ENCODE measurements around the gene GPX4.

The GPX4 gene

GRCh38 chr19:1102407-1103131 lies 1.2 kb upstream of the GPX4 start:
- no peak for DNase-seq (ENCODE audit: low read depth in 2 of 2)

GRCh38 chr19:1103132-1103707 lies 574 bp upstream of the GPX4 start:
- DNase-seq (ENCODE audit: low read depth in 2 of 2), result no peak

DNA sequence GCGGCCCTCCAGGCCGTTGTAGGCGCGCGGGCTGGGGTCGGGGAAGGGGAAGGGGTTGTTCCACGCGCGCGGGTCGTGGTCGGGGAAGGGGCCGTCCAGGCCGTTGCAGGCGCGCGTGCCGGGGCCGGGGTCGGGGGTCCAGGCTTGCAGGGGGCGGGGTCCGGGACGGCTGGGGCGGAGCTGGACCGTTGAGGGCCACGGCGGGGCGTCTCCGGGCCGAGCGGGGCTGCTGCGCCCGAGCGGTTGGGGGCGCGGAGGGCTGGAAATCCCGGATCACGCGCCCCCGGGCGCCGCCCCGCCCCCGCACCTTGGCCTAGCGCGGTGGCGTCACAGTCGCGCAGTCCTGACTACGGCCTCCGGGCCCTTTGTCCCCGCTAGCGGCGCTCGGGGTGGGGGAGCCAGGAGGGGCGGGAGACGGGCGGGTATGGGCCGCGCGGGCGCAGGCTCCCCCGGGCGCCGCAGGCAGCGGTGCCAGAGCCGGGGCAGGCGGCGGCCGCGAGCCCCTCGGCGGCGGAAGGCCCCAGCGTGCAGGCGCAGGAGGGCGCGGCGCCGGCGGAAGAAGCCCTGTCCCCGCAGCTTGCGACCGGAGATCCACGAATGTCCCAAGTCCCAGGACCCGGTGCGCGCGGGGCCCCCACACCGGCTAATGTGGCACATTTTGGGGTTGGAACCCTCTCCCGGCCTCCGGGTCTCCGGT lies 665 bp downstream of the GPX4 start:
- peak; percentile 57 to 73 for DNase-seq (ENCODE audit: low read depth in 2 of 2)

DNA sequence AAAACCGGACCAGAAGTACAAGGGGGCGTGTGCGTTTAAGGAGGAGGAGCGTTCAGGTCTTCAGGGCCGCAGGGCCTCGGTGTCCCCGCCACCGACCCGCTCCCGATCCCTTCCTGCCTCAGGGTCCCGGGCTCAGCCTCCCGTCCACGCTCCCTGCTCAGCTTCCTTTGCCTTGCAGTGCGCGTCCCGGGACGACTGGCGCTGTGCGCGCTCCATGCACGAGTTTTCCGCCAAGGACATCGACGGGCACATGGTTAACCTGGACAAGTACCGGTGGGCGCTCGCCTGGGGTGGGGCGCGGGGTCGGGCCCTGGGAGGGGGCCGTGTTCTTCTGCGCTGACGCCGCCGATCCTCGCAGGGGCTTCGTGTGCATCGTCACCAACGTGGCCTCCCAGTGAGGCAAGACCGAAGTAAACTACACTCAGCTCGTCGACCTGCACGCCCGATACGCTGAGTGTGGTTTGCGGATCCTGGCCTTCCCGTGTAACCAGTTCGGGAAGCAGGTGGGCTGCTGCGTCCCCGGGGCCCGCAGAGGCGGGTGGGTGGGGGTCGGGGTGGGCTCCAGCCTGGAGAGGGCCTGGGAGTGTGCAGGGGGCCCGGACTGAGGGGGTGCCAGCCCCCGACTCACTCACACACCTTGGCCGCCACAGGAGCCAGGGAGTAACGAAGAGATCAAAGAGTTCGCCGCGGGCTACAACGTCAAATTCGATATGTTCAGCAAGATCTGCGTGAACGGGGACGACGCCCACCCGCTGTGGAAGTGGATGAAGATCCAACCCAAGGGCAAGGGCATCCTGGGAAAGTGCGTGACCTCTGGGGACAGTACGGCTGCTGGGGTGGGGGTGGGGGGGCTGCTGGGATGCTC lies 1.4 kb downstream of the GPX4 start:
- no peak for DNase-seq (ENCODE audit: low read depth in 2 of 2)

DNA sequence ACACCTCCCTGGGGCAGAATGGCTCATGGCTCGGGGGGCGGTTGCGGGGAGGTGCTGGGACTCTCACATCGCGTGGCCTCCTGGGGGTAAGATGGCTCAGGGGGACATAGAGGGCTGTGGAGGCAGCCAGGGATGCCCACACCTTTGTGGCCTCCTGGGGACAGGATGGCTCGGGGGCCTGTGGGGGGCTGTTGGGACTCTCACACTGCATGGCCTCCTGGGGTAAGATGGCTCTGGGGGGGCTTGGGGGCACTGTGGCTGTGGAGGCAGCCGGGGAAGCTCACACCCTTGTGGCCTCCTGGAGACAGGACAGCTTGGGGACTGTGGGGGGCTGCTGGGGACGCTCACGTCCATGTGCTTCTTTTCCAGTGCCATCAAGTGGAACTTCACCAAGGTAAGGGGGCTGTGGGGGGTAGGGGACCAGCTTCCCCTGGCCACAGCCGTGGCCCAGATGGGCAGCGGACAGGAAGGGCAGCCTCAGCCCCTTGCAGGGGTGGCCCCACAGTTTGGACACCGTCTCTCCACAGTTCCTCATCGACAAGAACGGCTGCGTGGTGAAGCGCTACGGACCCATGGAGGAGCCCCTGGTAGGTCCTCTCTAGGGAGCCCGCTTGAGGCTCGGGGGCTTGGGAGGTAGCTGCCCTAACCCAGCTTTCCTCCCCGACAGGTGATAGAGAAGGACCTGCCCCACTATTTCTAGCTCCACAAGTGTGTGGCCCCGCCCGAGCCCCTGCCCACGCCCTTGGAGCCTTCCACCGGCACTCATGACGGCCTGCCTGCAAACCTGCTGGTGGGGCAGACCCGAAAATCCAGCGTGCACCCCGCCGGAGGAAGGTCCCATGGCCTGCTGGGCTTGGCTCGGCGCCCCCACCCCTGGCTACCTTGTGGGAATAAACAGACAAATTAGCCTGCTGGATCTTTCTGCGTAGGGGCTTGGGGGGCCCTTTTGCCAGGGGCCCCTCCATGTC lies 2.4 kb downstream of the GPX4 start:
- no peak for DNase-seq (ENCODE audit: low read depth in 2 of 2)

DNA sequence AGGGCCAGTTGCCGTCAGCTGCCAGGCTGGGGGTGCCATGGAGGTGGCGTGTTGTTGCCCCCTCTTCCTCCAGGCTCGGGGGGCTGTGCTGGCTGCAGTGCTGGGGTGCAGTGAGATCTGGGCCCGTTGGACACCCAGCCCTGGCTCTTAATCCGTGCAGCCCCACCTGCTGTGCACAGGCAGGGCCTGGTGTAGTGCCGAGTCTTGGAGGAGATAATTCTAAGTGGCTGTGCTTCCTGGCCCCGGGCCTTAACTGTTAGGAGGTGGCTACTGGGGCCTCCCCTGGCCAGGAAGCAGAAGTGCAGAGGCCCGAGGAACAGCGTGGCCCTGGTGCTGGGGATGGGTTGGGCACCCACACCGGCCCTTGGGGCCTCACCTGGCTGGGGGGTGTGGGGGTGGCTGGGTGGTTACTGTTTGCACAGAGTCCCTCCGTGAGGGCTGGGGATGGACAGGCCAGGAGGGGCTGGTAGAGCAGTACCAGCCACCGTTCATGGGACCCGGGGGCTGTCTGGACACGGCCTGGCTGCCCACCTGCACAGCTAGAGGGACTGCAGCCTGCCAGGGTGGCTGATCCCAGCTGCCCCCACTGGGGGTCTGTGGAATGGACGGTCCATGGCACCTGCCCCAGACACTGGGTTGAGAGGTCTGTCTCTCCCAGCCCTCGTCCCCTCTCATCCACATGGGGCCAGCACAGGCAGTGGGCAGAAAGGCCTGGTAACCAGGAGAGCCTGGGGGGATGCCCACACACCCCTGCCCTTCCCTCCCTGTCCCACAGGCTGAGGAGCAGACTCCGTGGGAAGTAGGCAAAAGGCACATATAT lies 3.3 kb downstream of the GPX4 start:
- DNase-seq (ENCODE audit: low read depth in 2 of 2), result no peak

DNA sequence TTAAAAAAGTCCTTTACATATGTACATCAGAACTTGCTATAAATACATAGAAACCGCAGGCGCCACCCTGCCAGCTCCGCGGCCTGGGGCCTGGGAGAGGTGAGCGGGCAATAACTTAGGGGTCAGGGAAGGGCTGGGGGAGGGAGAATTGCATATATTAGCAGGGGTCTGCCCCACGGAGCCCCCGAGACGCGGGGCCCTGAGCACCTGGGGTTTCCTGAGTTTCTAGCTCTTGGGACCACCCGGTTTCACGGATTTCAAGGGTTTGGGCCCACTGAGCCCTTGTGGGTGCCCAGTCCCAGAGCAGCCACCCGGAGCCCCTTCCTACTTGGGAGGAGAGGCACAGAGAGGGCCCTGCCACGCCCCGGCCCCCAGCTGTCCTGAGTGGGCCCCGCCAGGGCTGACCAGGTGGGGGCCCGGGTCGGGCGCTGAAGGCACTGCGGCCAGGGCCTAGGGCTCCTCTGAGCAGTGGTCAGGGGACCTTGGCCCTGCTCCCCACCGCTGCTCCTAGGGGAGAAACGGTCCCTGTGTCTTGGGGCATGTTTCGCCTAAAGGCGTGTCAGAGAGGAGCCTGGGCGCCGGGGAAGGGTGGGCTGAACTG lies 4.0 kb downstream of the GPX4 start:
- DNase-seq (ENCODE audit: low read depth in 2 of 2), result no peak

DNA sequence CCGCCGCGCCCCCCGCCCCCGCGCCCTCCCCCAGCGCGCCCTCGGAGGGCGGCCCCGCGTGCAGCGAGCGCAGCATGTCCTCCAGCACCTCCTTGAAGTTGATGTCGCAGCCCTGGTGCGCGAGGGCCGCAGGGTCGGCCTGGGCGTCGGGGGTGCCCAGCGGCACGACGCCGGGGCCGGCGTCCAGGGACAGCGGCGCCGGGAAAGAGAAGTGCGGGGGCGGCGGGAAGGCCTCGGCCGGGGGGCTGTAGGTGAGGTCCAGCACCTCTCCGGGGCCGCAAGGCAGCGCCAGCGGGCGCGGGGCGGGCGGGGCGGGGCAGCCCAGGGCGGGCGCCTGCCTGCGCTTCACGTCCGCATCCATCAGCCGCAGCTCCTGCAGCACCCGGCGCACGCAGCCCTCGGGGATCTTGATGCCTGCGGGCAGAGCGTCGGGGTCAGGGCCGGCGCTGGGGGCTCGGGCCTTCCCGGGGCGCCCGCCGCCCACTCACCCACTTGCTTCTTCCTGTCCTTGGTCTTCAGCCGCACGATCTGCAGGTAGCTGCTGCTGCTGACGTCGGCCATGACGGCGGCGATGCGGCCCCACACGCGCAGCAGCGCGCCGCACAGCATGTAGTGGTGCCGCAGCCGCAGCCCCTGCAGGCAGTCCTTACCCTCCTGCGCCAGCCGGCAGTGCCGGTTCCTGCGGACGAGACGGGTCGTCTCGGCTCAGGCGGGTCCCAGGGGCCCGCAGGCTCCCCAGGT lies 4.7 kb downstream of the GPX4 start:
- DNase-seq (ENCODE audit: low read depth in 2 of 2), result no peak

- DNase-seq (ENCODE audit: low read depth in 2 of 2), result no peak
Measured at GRCh38 chr19:1109032-1109551, 5.3 kb downstream of the GPX4 start.

DNA sequence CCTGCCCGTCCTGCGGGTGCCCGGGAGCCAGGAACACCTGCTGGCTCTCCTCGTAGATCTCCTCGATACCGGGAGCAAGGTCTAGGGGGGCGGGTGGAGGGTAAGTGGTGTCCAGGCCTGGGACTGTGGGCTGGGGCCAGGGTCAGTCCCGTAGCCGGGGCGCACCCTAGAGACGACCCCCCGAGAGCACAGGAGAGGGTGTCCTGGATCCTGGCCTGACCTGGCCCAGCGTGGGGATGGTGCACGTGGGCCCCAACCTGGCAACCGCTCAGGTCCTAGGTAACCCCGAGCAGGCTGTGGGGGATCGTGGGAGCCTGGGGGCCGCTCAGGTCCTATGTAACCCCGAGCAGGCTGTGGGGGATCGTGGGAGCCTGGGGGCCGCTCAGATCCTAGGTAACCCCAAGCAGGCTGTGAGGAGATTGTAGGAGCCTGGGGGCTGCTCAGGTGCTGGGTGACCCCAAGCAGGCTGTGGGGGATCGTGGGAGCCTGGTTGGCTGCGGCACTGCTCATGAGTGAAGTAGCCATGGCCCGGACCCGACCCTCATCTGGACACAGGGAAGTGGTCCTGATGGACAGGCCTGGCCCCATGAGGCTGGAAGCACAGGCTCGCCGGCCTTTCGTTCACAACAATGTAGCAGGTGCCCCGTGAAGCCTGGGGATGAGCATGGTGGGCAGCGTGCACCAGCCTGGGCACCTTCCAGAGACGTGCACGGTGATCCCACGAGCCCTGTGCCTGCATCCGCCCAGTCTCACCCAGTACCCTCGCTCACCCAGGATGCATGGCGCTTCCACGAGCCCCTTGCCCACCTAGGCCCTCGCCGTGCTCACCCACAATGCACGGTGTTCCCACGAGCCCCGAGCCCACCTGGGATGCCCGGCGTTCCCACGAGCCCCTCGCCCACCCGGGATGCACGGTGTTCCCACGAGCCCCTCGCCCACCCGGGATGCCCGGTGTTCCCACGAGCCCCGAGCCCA lies 6.2 kb downstream of the GPX4 start:
- DNase-seq (ENCODE audit: low read depth in 2 of 2), result no peak

- no peak for DNase-seq (ENCODE audit: low read depth in 2 of 2)
Measured at GRCh38 chr19:1110809-1111640, 7.2 kb downstream of the GPX4 start.

DNA sequence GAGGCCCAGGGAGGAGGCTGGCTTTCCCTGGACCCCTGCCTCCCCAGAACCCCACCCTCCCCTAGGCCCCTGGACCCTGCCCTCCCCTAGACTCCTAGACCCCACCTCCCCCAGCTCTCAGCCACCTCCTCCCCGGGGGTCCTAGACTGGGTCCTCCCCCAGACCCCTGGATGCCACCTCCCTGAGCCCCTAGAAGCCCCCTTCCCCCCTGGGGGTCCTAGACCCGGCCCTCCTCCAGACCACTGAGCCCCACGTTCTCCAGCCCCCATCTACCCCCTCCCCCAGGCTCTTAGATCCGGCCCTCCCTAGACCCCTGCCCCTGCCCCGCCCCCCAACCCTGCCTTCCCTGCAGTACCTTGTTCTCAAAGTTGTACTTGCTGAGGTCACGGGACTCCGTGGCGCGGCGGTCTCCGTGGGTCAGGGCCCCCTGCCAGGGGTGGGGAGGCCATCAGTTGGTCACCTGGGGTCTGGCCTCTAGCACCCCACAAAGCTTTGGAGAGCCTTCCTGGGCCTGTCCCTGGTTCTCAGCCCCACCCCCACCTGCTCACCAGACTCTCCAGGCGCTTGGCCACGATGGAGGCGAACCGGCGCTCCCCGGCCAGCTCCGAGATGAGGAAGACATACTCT lies 8.0 kb downstream of the GPX4 start:
- DNase-seq (ENCODE audit: low read depth in 2 of 2), result no peak

- no peak for DNase-seq (ENCODE audit: low read depth in 2 of 2)
Measured at GRCh38 chr19:1112268-1113029, 8.7 kb downstream of the GPX4 start.

DNA sequence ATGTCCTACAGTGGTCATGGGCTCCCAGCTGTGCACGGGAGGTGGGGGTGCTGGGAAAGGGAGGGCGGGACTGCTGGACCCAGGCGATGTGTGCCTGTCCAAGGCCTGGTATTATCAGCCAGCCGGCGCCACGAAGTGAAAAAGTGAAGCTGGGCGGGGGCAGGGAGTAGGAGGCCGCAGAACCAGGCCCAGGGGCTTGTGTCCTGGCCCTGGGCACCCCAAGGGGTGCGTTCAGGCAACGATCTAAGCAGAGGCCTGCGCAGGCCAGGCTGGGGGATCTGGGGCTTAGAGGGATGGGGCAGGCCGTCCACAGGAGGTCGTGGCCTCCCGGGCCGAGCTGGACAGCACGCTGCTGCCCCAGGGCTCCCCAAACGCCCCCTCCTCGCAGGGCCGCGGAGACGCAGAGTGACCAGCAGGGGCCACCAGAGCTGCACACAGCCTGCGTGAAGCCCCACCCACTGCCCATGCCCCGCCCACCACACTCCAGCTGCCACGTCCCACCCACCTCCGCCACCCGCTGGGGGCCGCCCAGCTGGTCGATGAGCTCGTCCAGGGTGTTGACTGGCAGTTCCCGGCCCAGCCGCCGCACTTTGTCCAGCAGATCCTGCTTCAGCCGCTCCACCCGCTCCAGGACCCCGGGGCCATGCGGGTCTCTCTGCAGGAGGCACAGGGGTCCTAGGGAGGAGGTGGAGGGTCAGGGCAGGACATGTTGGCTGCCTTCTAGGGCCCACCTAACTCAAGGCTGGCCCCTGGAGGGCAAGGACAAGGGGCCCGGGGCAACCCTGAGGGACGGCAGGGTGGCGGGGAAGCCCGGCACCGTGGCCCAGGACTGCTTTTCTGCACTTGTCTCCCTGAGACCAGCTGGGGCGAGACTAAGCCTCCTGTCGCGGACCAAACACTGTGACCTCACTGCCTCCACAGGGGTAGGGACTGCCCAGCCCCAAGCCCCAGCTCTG lies 9.5 kb downstream of the GPX4 start:
- peak; percentile 76 to 80 for DNase-seq (ENCODE audit: low read depth in 2 of 2)

Measured in stimulated activated CD4-positive, alpha-beta T cell treated with anti-CD3 and anti-CD28 coated beads, Interleukin-1b, Interleukin-23, amount 100 ng/mL, for 4 hours (primary cell).